GM12892 (cell line): ENCODE data around the gene CD276.

Source experiments
- DNase-seq: peaks from one replicate; pipeline ENCODE4 v3.0.0; 2011; ENCODE audit not compliant: insufficient read length
- FAIRE-seq: peaks from 2 replicates; lab custom pipeline; 2011; peaks lifted over from hg19 to GRCh38; lab: Jason Lieb, UNC
- POLR2A ChIP-seq: IDR thresholded peaks from 2 replicates; pipeline ENCODE4 v1.6.1; 2011; ENCODE audit warnings: low read depth, low read length, control low read depth
- POLR2AphosphoS5 ChIP-seq: IDR thresholded peaks from 2 replicates; pipeline ENCODE4 v1.6.1; 2011; ENCODE audit warnings: low read depth, low read length, control low read depth
- TAF1 ChIP-seq: IDR thresholded peaks from 2 replicates; pipeline ENCODE4 v1.6.1; 2011; ENCODE audit warnings: low read depth, mild to moderate bottlenecking, control low read depth, low read length, borderline replicate concordance

CD276 gene

DNA sequence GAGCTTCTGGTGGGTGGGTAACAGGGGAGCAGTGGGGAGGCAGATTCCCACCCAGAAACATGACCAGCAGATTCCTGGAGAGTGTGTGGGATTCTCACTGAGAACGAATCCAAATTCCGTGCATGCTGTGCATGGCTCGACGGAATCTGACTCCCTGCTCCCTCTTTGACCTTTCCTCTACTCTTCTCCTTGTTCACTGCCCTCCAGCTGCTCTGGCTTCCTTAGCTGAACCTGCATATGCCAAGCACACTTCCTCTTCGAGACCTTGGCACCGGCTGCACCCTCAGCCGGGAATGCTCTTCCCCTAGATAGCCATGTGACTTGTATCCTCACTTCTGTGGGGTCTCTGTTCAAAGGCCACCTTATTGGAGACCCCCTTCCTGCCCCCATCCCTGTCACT is 62.7 kb downstream of the CD276 start:
- no peak for TF ChIP-seq TAF1
- no peak for TF ChIP-seq POLR2A
- TF ChIP-seq POLR2AphosphoS5, result no peak
- FAIRE-seq, result no peak
- no peak for DNase-seq

DNA sequence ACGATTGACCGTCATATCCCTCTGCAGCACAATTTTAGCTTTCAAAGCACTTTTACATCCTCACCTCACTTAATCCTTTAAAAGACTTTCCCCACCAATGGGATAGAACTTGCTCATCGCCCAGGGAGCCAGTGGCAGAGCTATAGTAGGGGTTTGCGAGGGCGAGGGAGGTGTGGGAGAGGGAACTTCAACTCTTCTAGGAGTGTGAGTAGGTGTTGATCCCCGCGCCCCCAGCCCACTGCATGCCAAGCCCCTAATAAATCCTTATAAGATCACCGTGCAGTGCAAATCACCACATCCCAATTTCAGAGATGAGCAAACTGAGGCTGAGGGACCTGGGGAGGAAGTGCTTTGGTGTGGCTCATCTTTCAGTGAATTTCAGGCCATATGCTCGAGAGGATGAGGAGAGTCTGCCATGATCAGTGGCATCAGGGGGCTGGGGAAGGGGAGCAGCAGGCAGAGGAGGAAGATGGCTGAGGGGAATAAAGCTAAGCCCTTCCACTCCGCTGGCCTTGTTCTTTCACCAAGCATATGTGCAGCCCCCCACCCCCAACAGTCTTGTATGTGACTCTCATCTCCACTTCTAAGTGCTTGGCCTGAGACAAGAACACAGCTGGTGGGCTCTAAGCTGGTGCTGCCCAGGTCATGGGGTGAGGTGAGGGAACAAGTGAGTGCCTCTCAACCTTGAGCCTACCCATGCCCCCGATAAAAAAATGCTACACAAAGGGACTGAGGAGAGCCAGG is 63.8 kb downstream of the CD276 start:
- TF ChIP-seq POLR2A (no peak), TAF1 (no peak), POLR2AphosphoS5 (no peak)
- FAIRE-seq, result no peak
- no peak for DNase-seq

DNA sequence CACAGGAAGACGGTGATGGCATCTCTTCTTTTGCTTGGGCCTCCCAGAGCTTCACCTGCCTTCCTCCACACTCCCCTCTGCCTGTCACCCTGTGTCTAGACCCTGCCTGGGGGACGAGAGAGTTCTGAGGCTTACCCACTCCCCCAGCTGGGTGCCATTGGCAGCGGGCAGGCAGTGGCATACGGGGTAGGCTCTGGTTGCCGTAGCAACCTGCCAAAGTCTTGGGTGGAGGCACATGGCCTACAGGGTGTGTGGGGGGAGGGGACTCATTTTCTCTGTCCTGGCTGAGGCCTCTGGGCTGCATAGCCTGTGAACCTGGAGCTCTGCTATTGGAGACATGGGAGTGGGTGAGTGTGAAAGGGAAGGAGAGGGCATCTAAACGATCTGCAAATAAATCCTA is 64.5 kb downstream of the CD276 start:
- FAIRE-seq (no peak), DNase-seq (no peak)
- no peak for TF ChIP-seq POLR2A
- TF ChIP-seq POLR2AphosphoS5, result no peak
- TF ChIP-seq TAF1, result no peak

GRCh38 chr15:73749533-73749932 is 65.3 kb downstream of the CD276 start:
- DNase-seq, result no peak
- no peak for FAIRE-seq
- TF ChIP-seq POLR2A (no peak), POLR2AphosphoS5 (no peak), TAF1 (no peak)

- TF ChIP-seq POLR2A, result no peak
- TF ChIP-seq POLR2AphosphoS5, result no peak
- TF ChIP-seq TAF1, result no peak
- DNase-seq (no peak), FAIRE-seq (no peak)
Observed at GRCh38 chr15:73749971-73750370, 65.8 kb downstream of the CD276 start.

- DNase-seq, result no peak
- no peak for FAIRE-seq
- no peak for TF ChIP-seq TAF1
Observed at GRCh38 chr15:73750438-73750837, 66.3 kb downstream of the CD276 start.

DNA sequence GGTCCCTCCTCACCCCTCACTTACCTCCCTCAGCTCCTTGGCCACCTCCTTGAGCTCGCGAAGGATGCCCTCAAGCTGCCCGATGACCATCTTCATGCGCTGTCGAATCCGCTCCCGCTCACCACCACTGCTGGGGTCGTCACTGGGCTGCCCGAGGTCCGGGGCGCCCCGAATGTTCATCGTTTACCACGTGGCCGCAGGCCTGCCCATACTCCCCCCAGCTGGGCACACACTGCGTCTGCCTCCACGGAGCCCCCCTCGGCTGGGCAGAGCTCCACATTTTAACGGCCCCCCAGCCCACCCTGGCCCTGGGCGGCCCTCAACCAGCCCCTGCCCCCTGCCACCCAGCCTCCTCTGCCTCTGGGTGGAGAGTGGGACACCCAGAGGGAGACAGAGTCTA is 66.8 kb downstream of the CD276 start:
- no peak for DNase-seq
- no peak for FAIRE-seq
- TF ChIP-seq POLR2A, result no peak
- TF ChIP-seq TAF1, result no peak
- TF ChIP-seq POLR2AphosphoS5, result no peak

DNA sequence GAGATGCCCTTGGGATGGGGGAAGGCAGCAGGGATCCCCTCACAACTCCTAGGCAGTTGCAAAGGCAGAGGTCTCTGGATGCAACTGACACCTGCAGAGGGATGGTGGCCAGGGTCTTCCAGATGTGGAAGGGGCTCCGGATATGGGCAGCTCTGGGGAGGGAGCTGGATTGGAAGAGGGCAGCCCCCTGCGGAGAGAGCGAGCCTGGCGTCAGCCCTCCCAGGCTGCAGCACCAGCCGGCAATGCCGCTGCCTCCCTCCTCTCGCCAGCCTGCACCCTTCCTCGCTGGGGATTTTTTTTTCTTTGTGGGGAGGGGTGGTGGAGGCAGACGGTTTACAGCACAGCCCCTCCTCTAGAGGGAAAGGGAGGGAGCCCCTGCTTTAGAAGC is 67.3 kb downstream of the CD276 start:
- DNase-seq (no peak), FAIRE-seq (no peak)
- TF ChIP-seq POLR2AphosphoS5, result no peak
- no peak for TF ChIP-seq TAF1
- no peak for TF ChIP-seq POLR2A

DNA sequence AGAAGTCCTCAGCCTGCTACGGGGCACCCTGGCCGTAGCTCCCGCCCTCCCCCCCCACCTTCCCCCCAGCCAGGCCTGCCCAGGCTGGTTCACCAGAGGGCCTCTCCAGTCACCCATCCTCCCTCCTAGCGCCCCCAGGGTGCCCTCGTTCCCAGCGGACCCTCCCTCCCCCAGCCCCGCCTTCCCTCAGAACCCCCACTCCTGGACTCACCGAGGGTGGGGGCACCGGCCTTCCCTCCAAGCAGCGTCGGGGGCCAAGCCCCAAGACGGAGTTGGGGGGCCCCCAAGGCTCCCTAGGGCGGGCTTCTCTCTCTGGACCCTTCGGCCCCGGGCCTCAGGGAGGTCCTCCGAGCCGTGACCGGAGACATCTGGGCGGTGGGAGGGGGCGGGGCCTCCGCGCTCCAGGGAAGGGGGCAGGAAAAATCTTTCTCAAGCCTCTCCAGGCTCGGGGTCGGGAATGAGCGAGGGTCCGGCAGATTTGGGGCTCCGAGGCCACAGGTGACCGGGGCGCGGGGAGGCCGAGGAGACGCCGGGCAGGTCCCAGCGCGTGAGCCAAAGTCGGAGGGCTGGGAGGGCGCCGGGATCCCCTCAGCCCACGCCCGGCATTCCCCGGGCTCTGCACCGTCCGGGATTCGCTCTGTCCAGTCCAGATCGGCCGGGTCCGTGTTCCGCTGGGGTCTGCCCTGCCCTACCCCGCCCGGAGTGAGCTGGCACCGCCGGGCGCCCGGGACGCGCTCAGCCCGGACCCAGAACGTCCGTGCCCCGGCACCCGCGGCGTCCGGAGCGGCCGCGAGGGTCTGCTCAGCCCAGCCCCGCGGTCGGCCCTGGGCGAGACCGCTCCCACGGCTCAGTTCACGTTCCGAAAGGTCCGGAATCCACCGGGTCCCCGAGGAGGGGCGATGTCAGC is 68.0 kb downstream of the CD276 start:
- no peak for FAIRE-seq
- TF ChIP-seq POLR2A (no peak), POLR2AphosphoS5 (no peak), TAF1 (no peak)
- no peak for DNase-seq

DNA sequence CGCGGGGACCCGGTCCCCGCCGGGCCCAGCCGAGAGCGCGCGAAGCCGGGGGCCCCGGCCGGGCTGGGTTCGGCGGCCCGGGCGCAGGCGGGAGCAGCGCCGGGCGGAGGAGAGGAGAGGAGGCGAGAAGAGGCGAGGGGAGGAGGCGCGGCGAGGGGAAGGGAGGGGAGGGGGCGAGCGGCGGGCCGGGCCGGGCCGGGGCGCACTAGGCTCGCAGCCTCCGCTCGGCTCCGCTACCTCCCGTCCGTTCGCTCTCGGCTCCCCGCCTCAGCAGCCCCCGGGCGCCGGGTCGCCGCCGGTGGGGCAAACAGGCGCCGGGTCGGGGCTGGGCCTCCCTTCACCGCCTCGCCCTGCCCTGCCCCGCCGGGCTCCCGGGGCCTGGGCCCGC is 68.6 kb downstream of the CD276 start:
- FAIRE-seq, result no peak
- no peak for TF ChIP-seq TAF1
- no peak for TF ChIP-seq POLR2AphosphoS5
- no peak for TF ChIP-seq POLR2A
- DNase-seq, result no peak

- FAIRE-seq, result no peak
- DNase-seq, result no peak
- TF ChIP-seq POLR2A (no peak), POLR2AphosphoS5 (no peak), TAF1 (no peak)
Observed at GRCh38 chr15:73753250-73754130, 69.3 kb downstream of the CD276 start, which contains the start of gene INSYN1. TSS of gene INSYN1 (minus strand) at chr15:73753351. CDS start at chr15:73751130, 2,221 bp downstream.
